Suppressor macrophage treated with lipopolysaccharide for 4 hours (primary cell): Measurements from ENCODE around the gene EYS.
"Not testable (repeated sequence)": the region's sequence is repeated elsewhere in the genome, so short reads cannot be mapped to it uniquely, and the experiment has no call there.

Experiments
- DNase-seq: peaks from one replicate; pipeline ENCODE4 v3.0.0-alpha.2; 2020

The EYS gene

DNA sequence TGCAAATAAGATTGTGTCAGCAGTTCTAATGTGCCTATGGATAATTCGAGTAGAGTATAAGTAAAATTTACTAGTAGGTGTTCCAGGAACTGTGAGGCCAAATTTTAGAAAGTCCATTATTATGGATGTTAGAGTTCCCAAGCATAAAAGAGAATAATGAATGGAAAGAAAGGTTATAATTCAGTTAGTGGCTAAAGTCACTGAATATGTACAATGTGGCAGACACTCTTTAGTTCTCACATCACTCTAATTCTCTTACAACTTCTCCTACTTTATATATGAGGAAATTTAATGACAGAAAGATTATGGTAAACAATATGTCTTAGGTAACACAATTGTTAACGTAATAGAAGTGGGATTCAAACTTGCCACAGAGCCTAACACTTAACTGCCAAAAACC is 75.3 kb downstream of the EYS start:
- no peak for DNase-seq

DNA sequence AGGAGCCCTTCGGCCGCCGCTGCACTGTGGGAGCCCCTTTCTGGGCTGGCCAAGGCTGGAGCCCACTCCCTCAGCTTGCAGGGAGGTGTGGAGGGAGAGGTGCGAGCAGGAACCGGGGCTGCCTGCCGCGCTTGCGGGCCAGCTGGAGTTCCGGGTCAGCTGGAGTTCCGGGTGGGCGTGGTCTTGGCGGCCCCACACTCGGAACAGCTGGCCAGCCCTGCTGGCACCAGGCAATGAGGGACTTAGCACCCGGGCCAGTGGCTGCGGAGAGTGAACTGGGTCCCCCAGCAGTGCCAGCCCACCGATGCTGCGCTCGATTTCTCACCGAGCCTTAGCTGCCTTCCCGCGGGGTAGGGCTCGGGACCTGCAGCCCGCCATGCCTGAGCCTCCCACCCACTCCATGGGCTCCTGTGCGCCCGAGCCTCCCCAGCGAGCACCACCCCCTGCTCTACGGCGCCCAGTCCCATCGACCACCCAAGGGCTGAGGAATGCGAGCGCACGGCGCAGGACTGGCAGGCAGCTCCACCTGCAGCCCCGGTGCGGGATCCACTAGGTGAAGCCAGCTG is 79.5 kb downstream of the EYS start:
- DNase-seq, result not testable (repeated sequence)

- DNase-seq, result no peak
Observed at GRCh38 chr6:65627015-65627414, 80.0 kb downstream of the EYS start.

DNA sequence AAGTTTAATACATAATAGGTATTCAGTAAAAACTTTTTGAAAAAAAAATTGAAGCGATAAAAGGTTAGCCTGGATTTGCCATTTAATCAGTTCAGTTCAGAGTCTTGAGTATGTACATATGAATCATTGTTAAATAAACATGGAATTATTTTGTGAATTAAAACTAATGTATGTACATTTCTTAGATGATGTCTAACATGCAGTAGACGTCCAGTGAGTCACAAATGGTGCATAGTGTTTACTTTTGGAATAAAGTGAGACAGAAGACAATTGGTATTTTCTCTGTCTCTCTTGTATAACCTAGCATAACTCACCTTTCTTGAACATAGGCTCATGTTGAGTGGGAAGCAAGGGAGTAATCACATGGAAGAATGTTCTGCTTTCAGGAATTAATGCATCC is 83.5 kb downstream of the EYS start:
- DNase-seq, result no peak

GRCh38 chr6:65610746-65611145 is 96.3 kb downstream of the EYS start:
- DNase-seq, result no peak

GRCh38 chr6:65595540-65595939 is 111.5 kb downstream of the EYS start:
- no peak for DNase-seq

GRCh38 chr6:65570340-65570739 is 136.7 kb downstream of the EYS start:
- no peak for DNase-seq

DNA sequence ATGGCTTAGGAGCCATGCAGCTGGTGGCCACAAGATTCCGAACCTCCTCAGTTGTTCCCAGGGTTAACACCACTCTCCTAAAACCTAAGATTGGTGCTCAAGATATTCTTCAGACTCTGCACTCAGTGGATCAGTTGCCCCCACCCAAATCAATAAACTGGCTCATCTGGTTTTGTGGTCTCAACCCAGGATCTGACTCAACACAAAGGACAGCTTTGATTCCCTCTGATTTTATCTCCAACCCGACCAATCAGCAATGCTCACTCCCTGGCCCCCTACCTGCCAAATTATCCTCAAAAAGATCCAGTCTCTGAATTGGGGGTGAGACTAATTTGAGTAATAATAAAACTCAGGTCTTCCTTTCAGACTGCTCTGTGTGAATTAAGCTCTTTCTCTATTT is 137.5 kb downstream of the EYS start:
- no peak for DNase-seq

GRCh38 chr6:65569056-65569455 is 138.0 kb downstream of the EYS start:
- not testable (repeated sequence) for DNase-seq

DNA sequence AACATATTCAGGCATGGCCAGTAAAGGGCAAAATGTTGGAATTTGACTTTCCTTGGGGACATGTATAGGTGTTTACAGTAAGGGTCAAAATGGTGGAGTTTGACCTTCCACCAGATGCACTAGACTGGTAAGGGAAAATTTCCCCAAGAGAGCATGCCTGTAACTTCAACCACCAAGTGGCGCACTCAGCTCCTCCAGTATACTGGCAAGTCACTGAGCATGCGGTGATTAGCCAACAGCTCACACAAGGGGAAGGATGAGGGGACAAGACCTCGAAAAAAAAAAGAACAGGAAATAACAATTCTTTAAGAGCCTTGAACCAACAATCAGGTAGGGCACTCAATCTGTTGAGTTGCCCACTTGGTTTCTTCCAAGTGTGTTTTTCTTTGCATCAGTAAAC is 140.9 kb downstream of the EYS start:
- DNase-seq, result no peak

DNA sequence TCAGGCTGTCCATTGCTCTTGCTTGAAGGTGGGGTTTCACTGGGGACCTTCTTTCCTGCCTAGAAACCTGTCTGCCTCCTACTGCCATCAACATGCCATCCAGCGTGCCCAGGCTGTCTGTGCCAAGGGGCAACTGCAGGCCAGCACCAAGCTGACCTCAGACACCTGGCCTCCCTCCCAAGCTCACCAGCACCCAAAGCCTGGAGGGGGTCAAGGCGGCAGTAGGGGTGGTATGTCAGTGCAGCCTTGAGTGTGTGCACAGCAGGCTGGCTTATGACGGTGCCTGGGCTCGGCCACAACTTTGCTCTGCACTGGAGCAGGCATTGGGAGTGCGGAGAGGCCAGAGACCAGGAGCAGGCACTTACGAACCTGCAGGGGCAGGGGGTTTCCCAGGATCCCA is 149.0 kb downstream of the EYS start:
- no peak for DNase-seq

DNA sequence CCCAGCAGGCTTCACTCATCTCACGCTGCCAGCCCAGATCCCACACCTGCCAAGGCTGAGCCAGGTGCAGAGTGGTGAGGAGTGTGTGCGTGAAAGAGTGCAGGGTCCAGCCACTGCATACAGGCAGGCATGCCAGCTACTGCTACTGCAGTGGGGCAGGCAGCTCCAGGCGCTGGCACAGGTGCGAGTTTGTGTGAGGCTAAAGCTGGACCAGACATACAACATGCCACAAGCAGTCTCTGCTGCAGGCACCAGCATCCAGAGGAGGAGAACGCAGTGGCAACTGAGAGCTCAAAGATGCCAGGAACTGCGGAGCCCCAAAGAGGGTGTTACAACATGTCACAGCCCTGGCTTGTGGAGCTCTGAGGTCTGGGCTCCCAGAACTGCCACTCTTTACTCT is 149.8 kb downstream of the EYS start:
- DNase-seq, result no peak

DNA sequence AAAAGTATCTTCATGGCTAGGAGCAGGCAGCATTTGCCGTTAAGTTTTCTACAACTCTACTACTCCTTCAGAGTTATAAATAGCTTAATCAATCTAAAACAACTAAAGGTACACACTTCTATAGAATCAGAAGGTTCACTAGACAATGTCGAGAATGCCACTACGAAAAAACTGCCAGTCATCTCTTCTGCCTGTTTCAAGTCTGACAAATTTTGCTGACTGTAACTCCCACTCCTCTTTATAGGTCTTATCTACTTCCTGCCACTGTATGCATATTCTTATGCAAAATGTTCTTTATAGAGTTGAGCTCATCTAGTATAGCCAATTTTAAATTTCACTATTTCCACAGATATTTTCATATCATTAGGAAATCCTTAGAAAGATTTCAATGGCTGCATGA is 160.1 kb downstream of the EYS start:
- DNase-seq, result no peak

GRCh38 chr6:65545920-65546319 is 161.1 kb downstream of the EYS start:
- DNase-seq, result no peak

DNA sequence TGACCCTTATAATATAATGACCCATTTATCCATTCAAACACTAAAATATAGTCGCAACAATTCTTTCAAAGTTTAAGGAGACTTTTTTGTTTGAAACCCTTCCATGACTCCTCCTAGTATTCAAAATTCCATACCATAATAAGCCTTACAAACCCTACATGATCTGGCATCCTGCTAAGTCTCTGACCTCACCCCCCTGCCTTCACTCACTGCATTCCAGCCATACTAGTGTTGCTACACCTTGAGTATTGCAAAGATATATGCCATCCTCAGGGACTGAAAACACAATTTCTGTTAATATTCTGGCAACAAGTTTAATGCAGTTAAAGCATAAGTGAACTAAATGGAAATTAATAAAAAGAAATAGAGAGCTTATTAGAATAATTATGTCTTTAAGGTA is 168.4 kb downstream of the EYS start:
- no peak for DNase-seq

DNA sequence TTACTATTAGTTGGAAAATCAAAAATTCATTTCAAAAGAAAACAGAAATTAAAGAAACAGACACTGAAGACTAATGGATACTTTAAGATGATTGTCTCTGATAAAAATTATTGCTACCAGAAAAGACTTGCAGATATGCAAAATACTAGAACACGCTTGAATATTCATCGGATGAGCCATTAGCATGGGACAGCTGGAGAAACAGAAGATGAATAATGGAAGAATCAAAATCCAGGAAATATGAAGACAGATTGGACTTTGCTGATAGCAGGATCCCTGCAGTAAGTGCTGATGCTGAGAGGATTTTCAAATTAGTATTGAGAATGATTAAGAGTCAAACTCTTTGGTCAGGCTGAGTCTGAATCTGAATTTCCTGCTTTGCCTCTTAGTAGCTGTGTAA is 169.4 kb downstream of the EYS start:
- no peak for DNase-seq

- no peak for DNase-seq
Observed at GRCh38 chr6:65531533-65531932, 175.5 kb downstream of the EYS start.

GRCh38 chr6:65524232-65524631 is 182.8 kb downstream of the EYS start:
- peak; percentile 6 for DNase-seq

DNA sequence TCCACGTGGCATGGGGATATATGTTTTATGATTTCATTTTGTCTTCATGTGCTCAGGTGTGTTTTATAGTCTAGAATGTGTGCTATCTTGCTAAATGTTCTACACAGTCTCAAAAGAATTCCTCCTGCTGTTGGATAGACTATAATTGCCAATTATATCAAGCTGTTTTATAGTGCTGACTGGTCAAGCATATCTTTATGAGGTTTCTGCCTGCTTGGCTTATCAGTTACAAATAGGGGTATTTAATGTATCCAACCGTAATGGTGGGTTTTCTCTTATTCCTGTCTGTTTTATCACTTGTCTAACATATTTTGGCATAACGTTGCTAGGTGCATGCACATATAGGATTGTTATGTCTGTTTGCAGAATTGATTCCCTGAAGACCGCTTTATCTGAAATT is 201.3 kb downstream of the EYS start:
- no peak for DNase-seq

GRCh38 chr6:65501045-65501444 is 206.0 kb downstream of the EYS start:
- no peak for DNase-seq

GRCh38 chr6:65483652-65484051 is 223.4 kb downstream of the EYS start:
- DNase-seq, result not testable (repeated sequence)

- DNase-seq, result no peak
Observed at GRCh38 chr6:65469650-65470049, 237.4 kb downstream of the EYS start.

- DNase-seq, result no peak
Observed at GRCh38 chr6:65468307-65468706, 238.7 kb downstream of the EYS start.

DNA sequence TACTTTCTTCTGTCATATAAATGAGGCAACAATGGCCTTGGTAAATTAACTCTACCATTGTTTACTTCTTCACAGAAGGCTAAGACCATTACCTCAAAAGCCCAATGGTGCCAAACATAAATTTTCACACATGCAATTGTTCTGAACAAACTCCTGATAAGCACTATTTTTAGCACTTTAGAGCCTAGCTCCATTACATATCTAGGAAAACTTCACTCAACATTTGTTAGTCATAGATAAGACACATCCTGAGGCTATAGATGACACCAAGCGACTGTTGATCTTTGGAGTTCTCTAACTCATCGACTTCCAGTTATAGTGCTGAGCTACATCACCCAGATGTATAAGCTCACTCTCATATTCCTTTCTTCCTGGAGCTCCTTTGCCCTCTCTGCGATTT is 245.9 kb downstream of the EYS start:
- no peak for DNase-seq

GRCh38 chr6:65452333-65452732 is 254.7 kb downstream of the EYS start:
- DNase-seq, result no peak

- no peak for DNase-seq
Observed at GRCh38 chr6:65450451-65450850, 256.6 kb downstream of the EYS start.
